GM10248 (cell line): ENCODE data around the gene HHATL.
A peak's percentile ranks its signal among the peaks of the same experiment; 100 is the strongest.

Experiments
- CTCF ChIA-PET: fragments of 300-600 bp; sonication (Branson Sonifier 250); formaldehyde crosslinking; extraction: SDS; loops from one replicate; lab custom pipeline; 2021; ENCODE audit warnings: antibody characterized with exemption; lab: Yijun Ruan, JAX
- POLR2A ChIA-PET: fragments of 350-650 bp; sonication (Branson Sonifier 250); formaldehyde crosslinking; extraction: SDS; loops from one replicate; lab custom pipeline; 2020; ENCODE audit warnings: antibody characterized with exemption; lab: Yijun Ruan, JAX
- DNase-seq: peaks from one replicate; pipeline ENCODE4 v3.0.0; 2012; ENCODE audit errors: extremely low spot score
- TF ChIP-seq, protein P1 (sequence below): IDR thresholded peaks from 2 replicates; pipeline ENCODE4 v1.5.1; 2012; ENCODE audit warnings: mild to moderate bottlenecking, low read depth; ENCODE audit errors: extremely low read depth, missing control alignments, control extremely low read depth

HHATL gene, protein sequence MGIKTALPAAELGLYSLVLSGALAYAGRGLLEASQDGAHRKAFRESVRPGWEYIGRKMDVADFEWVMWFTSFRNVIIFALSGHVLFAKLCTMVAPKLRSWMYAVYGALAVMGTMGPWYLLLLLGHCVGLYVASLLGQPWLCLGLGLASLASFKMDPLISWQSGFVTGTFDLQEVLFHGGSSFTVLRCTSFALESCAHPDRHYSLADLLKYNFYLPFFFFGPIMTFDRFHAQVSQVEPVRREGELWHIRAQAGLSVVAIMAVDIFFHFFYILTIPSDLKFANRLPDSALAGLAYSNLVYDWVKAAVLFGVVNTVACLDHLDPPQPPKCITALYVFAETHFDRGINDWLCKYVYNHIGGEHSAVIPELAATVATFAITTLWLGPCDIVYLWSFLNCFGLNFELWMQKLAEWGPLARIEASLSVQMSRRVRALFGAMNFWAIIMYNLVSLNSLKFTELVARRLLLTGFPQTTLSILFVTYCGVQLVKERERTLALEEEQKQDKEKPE

DNA sequence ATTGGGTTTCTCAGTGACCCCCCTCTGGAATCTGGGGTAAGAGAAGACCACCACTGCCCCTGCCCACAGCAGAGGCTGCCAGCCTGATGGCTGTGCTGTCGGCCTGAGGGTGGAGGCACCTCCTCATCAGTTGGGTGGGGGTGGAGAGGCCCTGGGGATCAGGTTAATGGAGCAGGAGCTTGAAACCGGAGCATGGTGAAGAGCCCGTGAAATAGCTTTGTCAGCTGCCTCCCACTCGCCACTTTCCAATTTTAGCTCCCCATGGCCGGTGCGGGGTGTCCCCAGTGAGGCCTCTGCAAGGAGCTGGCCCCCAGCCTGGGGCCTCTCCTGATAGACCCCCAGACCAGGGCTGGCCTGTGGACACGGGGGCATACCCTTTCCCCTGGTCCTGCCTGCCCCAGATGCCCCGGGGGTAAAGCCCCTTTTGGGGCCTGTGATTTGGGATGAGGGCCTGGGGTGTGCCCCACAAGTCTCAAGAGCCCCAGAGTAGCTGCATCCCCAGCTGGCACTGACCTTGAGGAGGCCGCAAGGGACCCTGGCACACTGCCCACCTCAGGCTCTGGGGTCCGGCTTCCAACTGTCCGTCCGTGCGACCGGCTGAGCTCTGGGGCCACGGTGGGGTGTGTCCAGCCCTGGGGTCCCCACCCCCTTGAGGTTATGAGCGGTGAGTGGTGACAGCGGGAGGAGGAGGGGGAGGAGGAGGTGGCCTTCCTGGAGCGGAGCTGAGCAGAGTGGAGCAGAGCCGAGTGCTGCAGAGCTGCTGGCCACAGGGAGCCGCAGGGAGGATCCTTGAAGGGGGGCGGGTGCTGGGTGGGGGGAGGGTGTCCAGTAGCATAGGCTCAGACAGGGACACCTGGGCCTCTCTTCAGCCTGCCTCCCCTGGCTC lies at the start of gene HHATL:
Gene HHATL (minus strand): TSS at position 733 of the 886 bp plus-strand sequence. CDS start 1,972 bp downstream, outside the sequence.
- POLR2A ChIA-PET, result no interaction called here
- TF ChIP-seq, protein P1, sequence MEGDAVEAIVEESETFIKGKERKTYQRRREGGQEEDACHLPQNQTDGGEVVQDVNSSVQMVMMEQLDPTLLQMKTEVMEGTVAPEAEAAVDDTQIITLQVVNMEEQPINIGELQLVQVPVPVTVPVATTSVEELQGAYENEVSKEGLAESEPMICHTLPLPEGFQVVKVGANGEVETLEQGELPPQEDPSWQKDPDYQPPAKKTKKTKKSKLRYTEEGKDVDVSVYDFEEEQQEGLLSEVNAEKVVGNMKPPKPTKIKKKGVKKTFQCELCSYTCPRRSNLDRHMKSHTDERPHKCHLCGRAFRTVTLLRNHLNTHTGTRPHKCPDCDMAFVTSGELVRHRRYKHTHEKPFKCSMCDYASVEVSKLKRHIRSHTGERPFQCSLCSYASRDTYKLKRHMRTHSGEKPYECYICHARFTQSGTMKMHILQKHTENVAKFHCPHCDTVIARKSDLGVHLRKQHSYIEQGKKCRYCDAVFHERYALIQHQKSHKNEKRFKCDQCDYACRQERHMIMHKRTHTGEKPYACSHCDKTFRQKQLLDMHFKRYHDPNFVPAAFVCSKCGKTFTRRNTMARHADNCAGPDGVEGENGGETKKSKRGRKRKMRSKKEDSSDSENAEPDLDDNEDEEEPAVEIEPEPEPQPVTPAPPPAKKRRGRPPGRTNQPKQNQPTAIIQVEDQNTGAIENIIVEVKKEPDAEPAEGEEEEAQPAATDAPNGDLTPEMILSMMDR, result no peak
- CTCF ChIA-PET, result no interaction called here
- no peak for DNase-seq

DNA sequence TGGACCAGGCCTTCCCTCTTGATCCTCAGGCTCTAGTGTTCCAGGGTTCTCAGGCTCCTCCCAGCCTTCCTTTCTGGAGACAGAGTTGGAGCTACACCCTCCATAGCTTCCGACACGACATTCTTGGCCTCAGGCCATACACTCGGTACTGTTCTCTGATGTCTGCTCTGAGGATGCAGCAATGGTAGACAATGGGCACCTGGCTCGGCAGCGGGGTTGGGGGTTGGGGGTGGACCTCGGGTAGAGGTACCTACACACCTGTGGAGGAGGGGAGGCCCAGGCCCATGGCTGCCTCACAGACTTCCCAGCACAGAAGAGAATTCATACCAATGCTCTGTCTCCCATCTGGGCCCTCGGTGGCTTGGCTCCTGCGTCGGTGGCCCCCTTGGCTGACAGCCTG lies 49.0 kb upstream of the HHATL start:
- POLR2A ChIA-PET, result interaction anchor here (0.6 kb wide), 1 partner anchor 11 kb away, joined by 4 read pairs; no protein-coding TSS in a partner anchor

DNA sequence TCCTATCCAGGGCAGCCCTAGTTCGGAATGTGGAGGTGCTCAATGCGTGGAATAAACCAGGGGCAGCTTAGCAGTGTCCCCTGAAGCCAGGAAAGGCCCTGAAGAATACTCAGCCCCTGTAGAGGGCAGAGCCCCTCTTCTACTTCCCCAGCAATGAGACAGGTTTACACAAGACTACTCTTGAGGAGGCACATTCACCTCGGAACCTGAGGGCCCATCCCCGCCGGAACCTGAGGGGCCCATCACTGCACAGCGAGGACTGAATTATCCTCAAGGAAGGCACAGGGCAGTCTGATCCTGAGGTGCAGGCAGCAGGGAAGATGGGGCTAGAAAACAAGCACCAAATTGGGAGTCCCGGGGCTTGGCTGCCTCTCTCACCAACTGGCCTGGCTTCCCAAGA lies 48.2 kb upstream of the HHATL start:
- DNase-seq, result no peak
- CTCF ChIA-PET, result interaction anchor here (0.8 to 1.4 kb wide), 4 partner anchors 10 to 170 kb away, joined by 3 to 5 read pairs (median 4); no protein-coding TSS in a partner anchor
- TF ChIP-seq, protein P1, result no peak
- POLR2A ChIA-PET, result no interaction called here

More for the DNA sequence above, 49.0 kb upstream of the HHATL start:
- DNase-seq, result no peak
- TF ChIP-seq, protein P1, result no peak
- CTCF ChIA-PET, result interaction anchor here (1.7 to 1.8 kb wide), 2 partner anchors 11 to 29 kb away, joined by 4 to 5 read pairs; no protein-coding TSS in a partner anchor

DNA sequence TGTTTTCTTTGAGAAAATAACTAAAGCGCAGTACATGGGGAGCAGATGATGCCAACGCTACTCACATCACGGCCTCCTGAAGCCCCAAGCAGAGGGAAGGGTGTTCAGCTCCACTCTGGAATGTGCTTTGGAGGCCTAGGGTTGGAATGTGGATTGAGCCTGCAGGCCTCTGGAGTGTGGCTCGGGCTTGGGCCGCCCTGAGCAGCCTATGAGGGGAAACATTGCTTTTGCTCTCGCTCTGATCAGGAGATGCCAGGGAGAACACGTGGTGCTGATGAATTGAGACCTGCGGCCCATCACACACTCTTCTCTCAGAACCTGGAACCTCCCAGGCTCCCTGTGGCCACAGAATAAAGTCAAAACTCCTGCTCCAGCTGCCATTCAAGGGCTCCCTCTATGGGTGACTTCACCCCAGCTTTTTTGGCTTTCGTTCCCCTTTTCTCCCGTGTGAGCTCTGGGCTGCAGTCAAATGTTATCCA lies 47.2 kb upstream of the HHATL start:
- CTCF ChIA-PET, result interaction anchor here (0.8 to 1.4 kb wide), 4 partner anchors 9 to 169 kb away, joined by 3 to 5 read pairs (median 4); no protein-coding TSS in a partner anchor
- POLR2A ChIA-PET, result no interaction called here
- TF ChIP-seq, protein P1, result peak; percentile 35
- peak; percentile 53 for DNase-seq

DNA sequence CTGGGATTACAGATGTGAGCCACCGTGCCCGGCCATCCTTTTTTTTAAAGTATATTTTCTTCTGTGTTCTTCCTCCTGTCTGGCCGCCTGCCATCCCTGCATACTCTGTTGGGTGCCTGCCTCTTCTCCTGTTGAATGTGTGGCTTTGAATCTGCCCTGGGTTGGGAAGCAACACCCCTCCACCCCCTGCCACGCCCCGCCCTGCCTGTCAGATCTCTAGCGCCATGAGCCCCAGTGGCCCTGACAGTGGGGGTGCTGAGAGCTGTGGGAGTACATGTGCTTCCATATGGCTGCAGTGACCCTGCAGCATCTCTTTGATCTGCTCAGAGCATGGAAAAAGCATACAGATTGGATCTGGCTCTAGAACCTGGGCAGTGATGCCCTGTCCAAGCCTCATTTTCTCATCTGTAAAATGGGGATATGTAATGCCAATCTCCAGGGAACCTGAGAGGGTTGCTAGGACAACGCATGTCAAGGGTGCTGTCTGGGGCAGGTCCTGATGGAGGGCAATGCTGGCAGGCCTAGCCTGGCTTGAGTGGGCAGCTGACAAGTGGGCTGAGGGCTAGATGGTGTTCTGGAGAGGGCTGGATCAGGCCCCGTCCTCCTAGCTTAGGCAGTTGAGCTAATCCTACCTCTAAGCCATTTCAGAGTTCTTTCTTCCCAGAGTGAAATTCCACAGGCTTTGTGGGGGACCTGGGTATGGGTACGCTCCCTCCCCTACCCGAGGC lies 46.6 kb upstream of the HHATL start:
- no peak for DNase-seq
- POLR2A ChIA-PET, result no interaction called here
- TF ChIP-seq, protein P1, result no peak
- CTCF ChIA-PET, result interaction anchor here (1.2 to 1.4 kb wide), 2 partner anchors 91 to 168 kb away, joined by 3 to 5 read pairs; no protein-coding TSS in a partner anchor

DNA sequence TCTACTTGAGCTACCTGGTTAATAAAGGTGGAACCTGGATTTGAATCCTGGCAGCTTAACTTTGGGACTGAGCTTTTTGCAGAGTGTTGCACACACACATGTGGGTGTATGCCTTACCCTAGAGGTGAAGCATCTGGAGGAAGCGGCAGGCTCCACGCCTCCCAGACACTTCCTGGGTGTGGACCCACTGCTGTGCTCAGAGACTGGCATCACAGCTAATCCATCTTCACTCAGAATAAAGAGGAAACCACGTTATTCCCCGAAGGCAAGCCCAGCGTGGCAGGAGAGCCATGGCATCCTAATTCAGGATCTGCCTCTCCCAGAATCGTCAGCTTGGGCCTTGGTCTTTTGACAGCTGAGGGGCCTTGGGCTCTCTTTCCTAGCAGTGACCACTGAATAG lies 45.0 kb upstream of the HHATL start:
- DNase-seq, result no peak
- ChIA-PET POLR2A (no interaction called here), CTCF (interaction anchor here (0.6 to 3.0 kb wide), 5 partner anchors 8 to 133 kb away, joined by 3 to 16 read pairs (median 4); no protein-coding TSS in a partner anchor)
- TF ChIP-seq, protein P1, result no peak
